Transverse colon (tissue), 1 donor: Measurements from ENCODE around the gene TGFB1I1.

Experiments
- EP300 ChIP-seq: sonication (generic); formaldehyde crosslinking; IDR thresholded peaks from one replicate; pipeline ENCODE4 v1.6.1; 2017; ENCODE audit warnings: antibody characterized with exemption, low read depth
- POLR2A ChIP-seq: fragments of 450-650 bp; IDR thresholded peaks from one replicate; pipeline ENCODE4 v1.6.1; 2016; ENCODE audit warnings: antibody characterized with exemption, mild to moderate bottlenecking, moderate library complexity

GRCh38 chr16:31486045-31486444 lies 14.1 kb downstream of the TGFB1I1 start:
- TF ChIP-seq POLR2A (no peak), EP300 (no peak)
